ENCODE measurements around the gene NTM.

NTM gene

GRCh38 chr11:131760091-131761061 lies 390.0 kb downstream of the NTM start:
- Histone ChIP-seq H3K36me3 (no peaks in the 10 kb centered on the region), H3K9me3 (no peaks in the 10 kb centered on the region; the same call in 1 of the 2 replicates), H3K4me3 (ENCODE audit: low read depth, low read length) (no peak overlapping the region), H3K27me3 (no peaks in the 10 kb centered on the region), H3K4me1 (no peaks in the 10 kb centered on the region)
- DNase-seq, result no peak
- TF ChIP-seq CTCF (IDR thresholded peaks at IDR 0.05; ENCODE audit: low read depth, low read length), result no peak

- no peak for TF ChIP-seq CTCF (IDR thresholded peaks at IDR 0.05; ENCODE audit: low read depth, low read length)
- Histone ChIP-seq H3K4me3 (ENCODE audit: low read depth, low read length) (no peak overlapping the region), H3K27me3 (no peaks in the 10 kb centered on the region), H3K4me1 (no peaks in the 10 kb centered on the region), H3K36me3 (no peaks in the 10 kb centered on the region), H3K9me3 (0 out of 2 replicates have a peak, but pooled peaks cover 4% of the 10 kb centered on the region)
- no peak for DNase-seq
Measured at GRCh38 chr11:131762346-131763110, 392.1 kb downstream of the NTM start.

- DNase-seq, result no peak
- Histone ChIP-seq H3K9me3 (0 out of 2 replicates have a peak, but pooled peaks cover 4% of the 10 kb centered on the region), H3K36me3 (no peaks in the 10 kb centered on the region), H3K27me3 (no peaks in the 10 kb centered on the region), H3K4me1 (no peaks in the 10 kb centered on the region), H3K4me3 (ENCODE audit: low read depth, low read length) (no peak overlapping the region)
- no peak for TF ChIP-seq CTCF (IDR thresholded peaks at IDR 0.05; ENCODE audit: low read depth, low read length)
Measured at GRCh38 chr11:131763193-131763890, 392.9 kb downstream of the NTM start.

GRCh38 chr11:131764126-131764525 lies 393.7 kb downstream of the NTM start:
- H3K27me3 ChIP-seq, result no peaks in the 10 kb centered on the region
- no peaks in the 10 kb centered on the region for H3K4me1 ChIP-seq
- H3K36me3 ChIP-seq, result no peaks in the 10 kb centered on the region
- TF ChIP-seq CTCF (IDR thresholded peaks at IDR 0.05; ENCODE audit: low read depth, low read length), result no peak
- no peak for DNase-seq
- H3K9me3 ChIP-seq, result 0 out of 2 replicates have a peak, but pooled peaks cover 4% of the 10 kb centered on the region
- H3K4me3 ChIP-seq (ENCODE audit: low read depth, low read length), result no peak overlapping the region

GRCh38 chr11:131764649-131765048 lies 394.2 kb downstream of the NTM start:
- DNase-seq, result no peak
- no peak for TF ChIP-seq CTCF (IDR thresholded peaks at IDR 0.05; ENCODE audit: low read depth, low read length)
- no peaks in the 10 kb centered on the region for H3K4me1 ChIP-seq

More at GRCh38 chr11:131764649-131765048, 394.2 kb downstream of the NTM start:
- Histone ChIP-seq H3K36me3 (no peaks in the 10 kb centered on the region), H3K27me3 (no peaks in the 10 kb centered on the region), H3K4me3 (ENCODE audit: low read depth, low read length) (no peak overlapping the region), H3K9me3 (0 out of 2 replicates have a peak, but pooled peaks cover 4% of the 10 kb centered on the region)

Measured in BE2C (cell line).